GM18861 (cell line): ENCODE measurements around the gene CTNS.

ENCODE experiments used
- ATAC-seq: cut with Tn5 transposase; IDR thresholded peaks from one replicate; pipeline ENCODE4 v1.9.1; 2021; ENCODE audit not compliant: unreplicated experiment

Gene CTNS

DNA sequence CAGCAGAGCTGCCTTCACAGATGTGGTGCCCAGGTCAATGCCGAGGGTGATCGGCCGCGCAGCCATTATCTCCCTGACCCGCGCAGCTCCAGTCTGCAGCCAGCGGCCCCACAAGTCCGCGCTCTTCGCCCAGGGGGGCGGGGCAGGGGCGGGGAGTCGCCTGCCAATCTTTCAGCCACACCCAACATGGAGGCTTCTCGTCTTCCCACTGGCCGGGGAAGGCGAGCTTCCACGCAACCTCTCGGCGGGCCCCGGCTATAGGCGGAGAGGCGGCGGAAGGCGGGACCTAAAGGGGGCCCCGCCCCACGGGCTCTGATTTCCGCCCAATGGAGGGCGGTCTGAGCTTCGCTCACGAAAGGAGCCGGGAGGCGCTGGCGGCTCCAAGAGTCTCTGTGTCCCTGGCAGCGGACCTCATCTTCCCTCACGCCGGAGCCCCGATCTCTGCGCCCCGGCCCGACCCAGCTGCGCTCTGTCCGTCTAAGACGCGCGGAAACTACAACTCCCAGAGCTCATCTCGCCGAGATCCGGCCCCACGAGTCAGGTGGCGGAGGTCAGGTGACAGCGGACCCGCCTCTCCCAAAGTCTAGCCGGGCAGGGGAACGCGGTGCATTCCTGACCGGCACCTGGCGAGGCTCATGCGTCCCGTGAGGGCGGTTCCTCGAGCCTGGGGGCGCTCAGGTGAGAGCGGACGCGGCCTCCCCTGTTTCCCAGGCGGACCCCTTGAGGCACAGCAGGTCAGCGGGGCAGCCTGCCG is at the start of gene CTNS, which contains the start of gene SHPK:
Gene CTNS, plus strand, starts transcription at position 607 of the 754 bp plus-strand sequence. CDS start 3,447 bp downstream, outside the sequence.
Gene SHPK, minus strand, starts transcription at position 97 of the 754 bp plus-strand sequence. Its CDS starts 31 bp downstream, at position 66.
- ATAC-seq, result peak; percentile 83

DNA sequence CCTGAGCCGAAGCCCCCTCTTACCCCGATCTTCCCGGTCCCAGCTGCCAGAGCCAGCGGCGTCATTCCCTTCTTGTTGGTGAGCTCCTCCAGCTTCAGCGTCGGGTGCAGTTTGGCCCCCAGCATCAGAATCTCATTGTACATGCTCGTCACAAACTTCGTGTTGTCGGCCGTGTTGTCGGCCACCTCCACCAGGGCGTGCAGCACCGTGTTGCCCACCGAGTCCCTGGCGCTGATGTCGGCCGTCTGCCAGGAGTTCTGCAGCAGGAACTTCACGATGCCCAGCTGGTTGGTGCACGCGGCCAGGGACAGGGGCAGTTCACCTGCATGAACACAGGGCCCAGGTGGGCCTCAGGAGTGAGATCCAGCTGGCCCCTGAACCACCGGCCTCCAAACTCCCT is 46.8 kb upstream of the CTNS start:
- ATAC-seq, result no peak

- no peak for ATAC-seq
These were observed 46.3 kb upstream of the CTNS start for GRCh38 chr17:3590231-3590630.

DNA sequence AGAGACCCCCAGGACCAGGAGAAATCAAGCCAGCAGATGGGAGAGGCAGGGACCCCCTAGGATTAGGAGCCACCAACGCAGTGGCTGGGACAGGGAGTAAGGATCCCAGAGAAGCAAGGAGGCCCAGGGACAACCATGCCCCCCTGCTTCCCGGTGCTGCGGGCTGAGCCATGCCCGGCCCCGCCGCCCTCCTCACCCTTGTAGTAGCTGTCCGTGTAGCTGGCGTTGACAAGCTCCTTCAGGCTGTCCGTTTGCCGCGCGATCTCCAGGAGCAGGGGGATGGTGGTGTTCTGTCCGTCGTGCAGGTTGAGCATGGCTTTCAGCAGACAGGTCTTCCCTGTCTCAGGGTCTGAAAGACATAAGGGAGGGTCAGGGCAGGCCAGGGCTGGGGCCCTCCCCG is 45.8 kb upstream of the CTNS start:
- ATAC-seq, result no peak

- ATAC-seq, result no peak
These were observed 44.2 kb upstream of the CTNS start for GRCh38 chr17:3592216-3592860.

GRCh38 chr17:3593384-3593783 is 43.2 kb upstream of the CTNS start:
- no peak for ATAC-seq

DNA sequence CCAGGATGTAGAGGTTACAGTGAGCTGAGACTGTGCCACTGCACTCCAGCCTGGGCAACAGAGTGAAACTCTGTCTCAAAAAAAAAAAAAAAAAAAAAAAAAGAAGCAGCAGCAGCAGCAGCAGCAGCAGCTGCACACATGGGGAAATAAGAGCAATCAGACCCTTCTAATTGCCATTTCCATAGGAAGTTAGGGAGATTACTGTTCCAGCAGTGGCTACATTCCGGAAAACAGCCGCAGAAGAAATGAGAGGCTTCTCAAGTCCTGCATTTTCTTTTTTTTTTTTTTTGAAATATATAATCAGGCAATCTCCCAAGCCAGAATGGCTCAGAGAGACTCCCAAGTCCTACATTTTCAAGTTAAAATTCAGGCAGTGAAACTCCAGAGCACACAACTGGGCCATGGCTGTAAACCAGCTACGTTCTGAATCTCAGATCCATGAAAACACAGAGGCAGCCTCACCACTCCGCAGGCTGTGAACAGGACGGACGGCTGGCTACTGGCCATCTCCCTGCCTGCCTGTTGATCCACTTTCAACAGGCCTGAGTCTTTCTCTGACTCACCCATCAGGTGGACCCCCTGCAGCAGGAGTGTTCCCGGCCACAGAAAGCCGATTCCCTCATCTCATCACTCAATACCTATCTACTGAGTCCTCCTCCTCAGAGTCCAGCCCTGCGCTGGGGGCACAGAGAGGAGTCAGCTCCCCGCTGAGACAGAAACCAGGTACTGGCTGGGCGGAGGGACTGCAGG is 42.3 kb upstream of the CTNS start:
- no peak for ATAC-seq

DNA sequence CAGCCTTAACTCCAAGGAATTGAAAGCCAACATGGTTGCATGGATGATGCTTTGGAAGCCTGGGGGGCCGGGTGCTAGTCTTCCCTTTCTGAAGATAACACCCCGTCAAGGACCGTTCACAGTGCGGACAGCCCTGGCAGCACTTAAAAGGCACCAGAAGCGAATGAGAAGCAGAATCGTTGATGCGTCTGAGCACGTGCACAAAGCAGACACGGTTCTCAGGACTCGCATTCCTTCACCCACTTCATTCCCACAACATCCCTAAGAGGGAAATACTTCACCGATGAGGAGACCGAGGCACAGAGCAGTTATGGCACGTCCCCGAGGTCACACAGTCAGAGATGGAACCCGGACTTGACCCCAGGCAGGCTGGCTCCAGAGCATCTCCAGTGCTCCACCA is 41.6 kb upstream of the CTNS start:
- no peak for ATAC-seq

- no peak for ATAC-seq
These were observed 39.6 kb upstream of the CTNS start for GRCh38 chr17:3596804-3597464.

GRCh38 chr17:3598078-3598477 is 38.5 kb upstream of the CTNS start:
- no peak for ATAC-seq

GRCh38 chr17:3600529-3601205 is 35.9 kb upstream of the CTNS start:
- ATAC-seq, result no peak

GRCh38 chr17:3602499-3602898 is 34.1 kb upstream of the CTNS start:
- no peak for ATAC-seq

GRCh38 chr17:3603119-3603869 is 33.3 kb upstream of the CTNS start:
- no peak for ATAC-seq

GRCh38 chr17:3603870-3604259 is 32.7 kb upstream of the CTNS start:
- ATAC-seq, result no peak

GRCh38 chr17:3609689-3610088 is 26.9 kb upstream of the CTNS start:
- ATAC-seq, result no peak

- no peak for ATAC-seq
These were observed 26.0 kb upstream of the CTNS start for GRCh38 chr17:3610523-3610922.

GRCh38 chr17:3613124-3613523 is 23.4 kb upstream of the CTNS start:
- ATAC-seq, result no peak

- ATAC-seq, result no peak
These were observed 21.2 kb upstream of the CTNS start for GRCh38 chr17:3615160-3615870.

DNA sequence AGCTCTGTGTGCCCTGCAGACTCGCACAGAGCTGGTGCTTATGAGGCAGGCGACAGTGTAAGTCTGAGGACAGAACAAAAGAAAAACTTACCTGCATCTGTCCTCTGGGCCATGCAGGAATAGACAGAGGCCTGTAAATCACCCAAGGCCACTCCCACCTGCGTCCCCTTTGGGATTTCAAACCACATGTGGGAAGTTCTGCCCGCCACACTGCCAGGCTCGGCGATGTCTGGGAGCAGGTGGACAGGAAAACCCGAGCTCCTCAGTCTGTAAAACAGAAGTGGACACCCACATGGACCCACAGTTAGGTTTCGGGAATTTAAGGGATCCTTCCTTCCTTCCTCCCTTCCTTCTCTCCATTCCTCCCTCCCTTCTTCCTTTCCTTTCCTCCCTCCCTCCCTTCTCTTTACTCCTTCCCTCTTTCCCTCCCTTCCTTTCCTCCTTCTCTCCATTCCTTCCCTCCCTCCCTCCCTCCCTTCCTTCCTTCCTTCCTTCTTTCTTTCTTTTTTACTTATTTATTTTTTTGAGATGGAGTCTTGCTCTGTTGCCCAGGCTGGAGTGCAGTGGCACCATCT is 15.3 kb upstream of the CTNS start:
- ATAC-seq, result no peak
